Effector CD4-positive, alpha-beta T cell (primary cell): ENCODE data around the gene ZNF573.
"Not testable (repeated sequence)": the region's sequence is repeated elsewhere in the genome, so short reads cannot be mapped to it uniquely, and the experiment has no call there.

Experiments used
- DNase-seq: peaks from one replicate; pipeline ENCODE4 v3.0.0-alpha.2; 2020
- total RNA-seq: gene quantifications from one replicate; lab custom pipeline; 2026; lab: John Stamatoyannopoulos, UW

ZNF573 gene
- 15.9 reads per million, percentile 42 among the genes with 10 or more reads in this experiment for total RNA-seq

DNA sequence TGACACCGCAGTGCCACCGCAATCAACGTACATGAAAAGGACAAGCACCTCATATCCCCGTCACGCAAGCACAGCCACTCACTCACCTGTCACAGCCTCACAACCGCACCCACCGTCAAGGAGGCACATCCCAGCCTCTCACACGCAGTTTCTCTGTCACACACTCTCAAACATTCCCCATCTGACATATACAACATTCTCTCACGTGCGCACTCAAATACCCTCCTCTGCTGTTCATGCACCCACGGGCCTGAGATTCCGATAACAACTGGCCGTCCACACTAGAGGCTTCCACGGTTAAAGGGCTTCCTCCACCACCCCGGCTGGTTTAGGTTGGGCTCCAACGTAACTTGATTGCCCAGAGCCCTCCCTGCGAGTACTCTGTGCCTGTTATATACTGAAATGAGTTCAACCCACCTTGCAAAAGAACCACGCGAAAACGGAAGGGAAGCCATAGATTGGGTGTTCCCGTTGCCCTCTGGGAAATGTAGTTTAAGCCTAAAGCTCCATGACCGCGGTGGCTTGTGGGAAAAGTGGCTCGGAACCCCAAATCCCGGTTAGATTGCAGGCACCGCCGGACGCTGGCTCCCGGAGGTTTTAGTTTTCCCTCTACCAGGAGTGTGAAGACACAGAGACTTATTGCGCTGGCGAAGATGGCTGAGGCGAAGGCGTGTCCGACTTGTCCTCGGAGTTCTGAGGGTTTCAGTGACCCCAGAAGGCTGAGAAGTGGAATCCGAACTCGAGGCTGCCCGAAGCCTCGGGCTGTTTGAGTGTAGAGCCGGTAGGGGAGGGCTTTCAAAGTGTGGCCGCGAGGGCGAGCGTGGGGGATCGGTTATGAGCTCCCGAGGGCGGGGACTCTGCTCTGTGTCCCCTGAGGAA lies at the start of gene ZNF573:
TSS of gene ZNF573 (minus strand) at position 460 of the 879 bp plus-strand sequence. CDS start 5,857 bp downstream, outside the sequence.
- peak; percentile 83 for DNase-seq

DNA sequence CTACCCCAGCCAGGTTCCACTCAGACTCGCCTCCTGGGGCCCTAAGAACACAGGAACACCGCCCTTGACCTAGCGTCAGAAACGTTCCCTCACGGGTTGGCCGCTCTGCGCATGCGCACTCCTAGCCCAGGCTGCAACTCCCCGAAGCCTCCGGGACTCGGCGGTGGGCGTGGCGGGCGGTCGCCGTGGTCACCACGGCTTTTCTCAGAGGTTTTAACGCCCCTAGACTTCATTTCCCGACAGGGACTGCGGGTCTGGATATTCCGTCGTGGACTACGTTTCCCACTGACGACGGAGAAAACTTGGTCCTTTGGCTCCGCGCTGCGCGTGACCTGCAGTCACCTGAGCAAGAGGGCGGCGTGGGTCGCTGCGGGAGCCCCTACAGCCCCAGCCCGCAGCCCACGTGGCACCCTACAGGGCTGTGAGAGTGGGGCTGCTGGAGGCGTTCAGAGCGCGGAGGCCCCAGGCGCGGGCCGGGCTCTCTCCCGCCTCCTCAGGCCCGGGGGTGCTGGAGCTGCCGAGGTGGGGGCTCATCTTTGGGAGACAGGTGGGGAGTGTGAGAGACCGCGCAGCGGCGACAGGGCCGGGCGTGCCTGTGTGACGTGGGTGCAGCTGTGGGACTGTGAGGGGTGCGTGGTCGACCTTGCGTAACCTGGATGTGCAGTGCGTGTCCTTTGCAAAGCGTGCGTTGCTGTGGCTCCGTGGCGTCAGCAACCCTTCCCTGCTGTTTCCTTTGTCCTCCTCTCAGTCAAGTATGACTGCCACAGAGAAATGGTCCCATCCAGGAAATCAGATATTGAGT lies 38.0 kb upstream of the ZNF573 start:
- DNase-seq = no peak

GRCh38 chr19:37815611-37816010 lies 36.2 kb upstream of the ZNF573 start:
- DNase-seq = not testable (repeated sequence)

DNA sequence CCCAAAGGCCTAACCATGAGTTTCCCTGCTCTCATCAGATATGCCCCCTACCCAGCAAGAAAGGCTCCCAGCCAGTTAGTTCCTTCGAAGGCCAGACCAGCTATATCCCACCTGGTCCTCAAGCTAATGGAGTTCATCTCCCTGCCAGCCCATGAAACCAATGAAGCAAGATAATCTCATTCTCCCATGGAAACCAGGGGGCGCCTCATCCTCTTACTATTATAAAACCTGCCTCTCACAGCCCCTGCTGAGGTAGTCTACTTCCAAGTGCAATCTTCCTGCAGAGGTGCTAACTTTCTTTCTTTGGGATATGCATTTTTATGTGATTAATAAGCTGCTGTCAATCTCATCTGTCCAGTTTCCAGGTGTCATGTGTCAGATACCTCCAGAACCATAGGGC lies 34.0 kb upstream of the ZNF573 start:
- no peak for DNase-seq

DNA sequence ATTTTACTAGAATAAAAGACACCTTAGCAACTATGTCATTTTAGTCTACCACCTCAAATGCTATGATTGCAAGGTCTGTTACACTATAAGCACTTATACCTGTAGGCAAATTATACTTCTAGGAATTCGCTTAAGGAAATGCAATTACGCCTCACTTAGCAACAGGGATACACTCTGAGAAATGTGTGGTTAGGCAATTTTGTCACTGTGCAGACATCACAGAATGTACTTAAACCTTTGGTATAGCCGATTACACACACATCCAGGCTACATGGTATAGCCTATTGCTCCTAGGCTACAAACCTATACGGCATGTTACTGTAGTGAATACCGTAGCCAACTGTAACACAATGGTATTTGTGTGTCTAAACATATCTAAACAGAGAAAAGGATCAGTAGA lies 30.0 kb upstream of the ZNF573 start:
- DNase-seq = no peak

DNA sequence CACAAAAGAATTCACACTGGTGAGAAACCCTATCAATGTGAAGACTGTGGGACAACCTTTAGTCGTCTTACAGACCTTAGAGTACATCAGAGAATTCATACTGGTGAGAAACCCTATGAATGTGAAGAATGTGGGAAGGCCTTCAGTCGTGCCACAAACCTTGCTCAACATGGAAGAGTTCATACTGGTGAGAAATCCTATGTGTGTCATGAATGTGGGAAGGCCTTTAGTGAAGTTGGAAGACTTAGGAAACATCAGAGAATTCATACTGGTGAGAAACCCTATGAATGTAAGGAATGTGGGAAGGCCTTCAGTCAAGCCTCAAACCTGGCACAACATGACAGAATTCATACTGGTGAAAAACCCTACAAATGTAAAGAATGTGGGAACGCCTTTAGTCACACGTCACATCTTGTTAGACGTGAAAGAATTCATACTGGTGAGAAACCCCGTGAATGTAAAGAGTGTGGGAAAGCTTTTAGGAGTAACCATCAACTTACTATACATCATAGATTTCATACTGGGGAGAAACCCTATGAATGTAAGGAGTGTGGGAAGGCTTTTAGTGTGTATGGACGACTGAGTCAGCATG lies 24.0 kb upstream of the ZNF573 start:
- DNase-seq = no peak

- no peak for DNase-seq
These were observed 11.0 kb upstream of the ZNF573 start for GRCh38 chr19:37790244-37790925.

DNA sequence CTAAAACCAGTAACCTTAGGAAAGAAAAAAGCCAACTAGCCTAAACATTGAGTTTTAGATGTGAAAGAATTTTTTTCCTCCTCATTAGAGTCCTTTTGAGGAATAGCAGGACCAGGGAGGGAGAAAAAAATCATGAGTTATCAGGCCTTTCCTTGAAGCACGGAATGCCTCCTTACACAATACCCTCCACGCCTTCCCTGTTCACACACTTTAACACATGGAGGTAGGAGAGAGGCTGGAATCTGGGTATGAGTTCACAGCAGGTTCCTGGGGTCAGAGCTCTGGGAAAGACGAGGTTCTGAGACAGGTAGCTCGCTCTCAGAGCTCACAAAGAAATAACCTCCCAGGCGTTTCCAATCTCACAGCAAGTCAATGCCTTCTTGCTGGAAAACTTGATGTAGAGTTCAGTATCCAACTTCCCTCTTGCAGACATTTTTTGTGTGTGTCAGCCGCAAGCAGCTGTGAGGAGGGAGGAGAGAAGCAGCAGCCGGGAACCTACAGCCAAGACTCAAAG lies 716 bp downstream of the ZNF573 start:
- no peak for DNase-seq

DNA sequence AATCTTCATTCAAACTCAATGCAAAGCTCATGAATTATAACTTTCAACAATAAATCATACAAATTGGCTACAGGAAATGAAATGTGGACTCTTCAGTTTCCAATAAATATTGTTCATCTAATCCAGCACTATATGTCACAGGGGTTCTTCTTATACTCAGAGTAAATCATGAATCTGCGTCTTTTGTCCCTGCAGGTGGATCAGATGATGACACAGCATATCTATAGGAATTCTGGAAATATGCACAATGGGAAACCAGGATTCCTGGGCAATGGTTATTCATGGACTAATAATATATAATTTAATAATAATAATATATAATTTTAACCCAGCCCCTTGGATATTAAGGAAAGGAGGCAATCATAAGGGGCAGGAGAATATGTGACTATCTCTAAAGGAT lies 8.4 kb downstream of the ZNF573 start:
- no peak for DNase-seq

DNA sequence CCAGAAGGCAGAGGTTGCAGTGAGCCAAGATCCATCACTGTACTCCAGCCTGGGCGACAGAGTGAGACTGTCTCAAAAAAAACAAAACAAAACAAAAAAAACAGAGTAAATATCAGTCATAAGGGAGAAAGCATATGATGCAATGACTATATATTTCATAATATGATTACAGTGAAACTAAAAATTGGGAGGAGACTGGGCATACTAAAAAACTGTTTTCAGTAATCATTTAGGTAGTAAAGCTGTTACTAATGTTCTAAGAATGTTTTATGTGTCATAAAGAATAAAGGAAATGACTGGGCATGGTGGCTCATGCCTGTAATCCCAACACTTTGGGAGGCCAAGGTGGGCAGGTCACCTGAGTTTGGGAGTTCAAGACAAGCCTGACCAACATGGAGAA lies 15.9 kb downstream of the ZNF573 start:
- no peak for DNase-seq

DNA sequence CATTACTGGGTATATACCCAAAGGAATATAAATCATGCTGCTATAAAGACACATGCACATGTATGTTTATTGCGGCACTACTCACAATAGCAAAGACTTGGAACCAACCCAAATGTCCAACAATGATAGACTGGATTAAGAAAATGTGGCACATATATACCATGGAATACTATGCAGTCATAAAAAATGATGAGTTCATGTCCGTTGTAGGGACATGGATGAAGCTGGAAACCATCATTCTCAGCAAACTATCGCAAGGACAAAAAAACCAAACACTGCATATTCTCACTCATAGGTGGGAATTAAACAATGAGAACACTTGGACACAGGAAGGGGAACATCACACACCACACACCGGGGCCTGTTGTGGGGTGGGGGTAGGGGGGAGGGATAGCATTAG lies 21.7 kb downstream of the ZNF573 start:
- DNase-seq = not testable (repeated sequence)

- no peak for DNase-seq
These were observed 41.0 kb downstream of the ZNF573 start for GRCh38 chr19:37738371-37738770.

- DNase-seq = no peak
These were observed 54.2 kb downstream of the ZNF573 start for GRCh38 chr19:37725181-37725580.

DNA sequence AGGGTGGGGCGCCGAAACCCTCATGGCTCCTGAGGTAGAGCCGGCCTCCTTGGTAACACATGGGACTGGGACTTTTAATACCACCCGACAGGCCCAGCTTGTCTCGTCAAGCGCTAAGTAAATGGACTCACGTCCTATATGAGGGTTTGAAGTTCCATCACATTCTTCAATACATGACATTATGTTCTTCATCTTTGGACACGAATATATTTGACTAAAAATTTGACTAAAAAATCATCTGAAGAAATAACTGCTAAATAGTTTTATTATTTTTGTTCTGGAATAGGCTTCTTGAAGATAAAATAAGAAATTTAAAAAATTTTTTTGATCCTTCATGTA lies 59.5 kb downstream of the ZNF573 start:
- no peak for DNase-seq

GRCh38 chr19:37719111-37719926 lies 60.1 kb downstream of the ZNF573 start, which contains the start of gene ZNF607:
Gene ZNF607 (minus strand): TSS chr19:37719761. CDS start chr19:37711618, 8,143 bp downstream.
- peak; percentile 64 for DNase-seq

DNA sequence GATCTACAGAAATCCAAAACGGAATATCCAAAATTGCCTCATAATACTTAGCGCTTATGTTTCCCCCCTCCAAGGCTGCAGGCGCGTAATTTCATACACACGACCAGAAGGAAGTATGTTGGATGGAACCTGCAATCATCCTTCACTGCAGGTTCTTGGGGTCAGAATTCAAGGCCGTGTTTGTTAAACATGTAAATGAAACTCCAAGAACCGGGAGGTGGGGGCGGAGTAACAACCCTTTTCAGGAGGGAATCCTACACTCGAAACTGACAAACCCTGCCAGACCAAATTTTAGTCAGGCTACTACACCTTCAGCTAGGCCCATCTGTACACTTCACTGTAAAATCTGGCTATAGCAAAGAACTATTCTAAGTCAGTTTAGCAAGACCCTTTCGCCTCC lies 61.1 kb downstream of the ZNF573 start:
- no peak for DNase-seq

DNA sequence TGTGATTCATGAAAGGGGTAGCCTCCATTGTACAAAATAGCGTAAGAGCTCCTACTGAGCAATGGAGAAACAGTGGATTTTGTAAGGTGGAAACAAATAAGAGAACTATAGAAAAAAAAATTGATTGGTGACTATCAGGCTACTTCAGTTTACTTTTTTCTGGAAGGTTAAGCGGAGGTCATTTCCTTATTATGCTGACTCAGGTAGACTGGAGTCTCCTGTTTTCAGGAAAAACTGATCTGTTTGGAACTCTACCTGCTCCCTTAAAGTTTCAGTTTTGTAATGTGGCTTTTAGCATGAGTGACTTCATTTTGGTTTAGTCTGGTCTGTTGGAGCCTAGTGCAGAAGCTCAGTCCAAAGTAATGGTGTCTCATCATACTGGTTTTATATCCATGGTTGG lies 63.2 kb downstream of the ZNF573 start:
- DNase-seq = no peak

GRCh38 chr19:37706052-37706605 lies 73.3 kb downstream of the ZNF573 start:
- DNase-seq = no peak

- no peak for DNase-seq
These were observed 80.3 kb downstream of the ZNF573 start for GRCh38 chr19:37699057-37699456.

GRCh38 chr19:37698216-37698615 lies 81.2 kb downstream of the ZNF573 start:
- no peak for DNase-seq
